DMS 273 (cell line): ENCODE results near the gene ZPLD1.

ENCODE experiments used
- DNase-seq: peaks from one replicate; lab custom pipeline; 2025; ENCODE audit not compliant: unreplicated experiment; lab: John Stamatoyannopoulos, UW

ZPLD1 gene

DNA sequence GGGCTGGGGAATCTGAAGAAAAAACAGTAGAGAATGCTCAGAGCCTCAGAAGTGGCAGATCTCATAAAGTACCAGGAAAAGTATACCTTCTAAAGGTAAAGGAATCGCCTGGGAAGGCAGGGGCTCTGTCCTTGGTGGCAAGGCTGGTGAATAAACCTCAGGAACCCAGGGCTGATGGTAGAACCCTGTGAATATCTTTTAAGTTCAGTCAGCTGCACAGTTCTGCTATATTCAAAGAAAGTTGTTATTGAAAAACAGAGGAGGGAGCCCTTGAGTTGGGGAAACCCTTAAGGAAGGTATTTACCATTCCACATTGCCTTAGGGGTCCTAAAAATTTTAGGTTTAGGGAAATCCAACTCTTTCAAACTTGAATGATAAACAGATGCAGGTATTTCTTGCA, 31.2 kb downstream of the ZPLD1 start:
- DNase-seq: peak; percentile 68

- DNase-seq: no peak
Observed at GRCh38 chr3:102470066-102470465, 35.3 kb downstream of the ZPLD1 start.

DNA sequence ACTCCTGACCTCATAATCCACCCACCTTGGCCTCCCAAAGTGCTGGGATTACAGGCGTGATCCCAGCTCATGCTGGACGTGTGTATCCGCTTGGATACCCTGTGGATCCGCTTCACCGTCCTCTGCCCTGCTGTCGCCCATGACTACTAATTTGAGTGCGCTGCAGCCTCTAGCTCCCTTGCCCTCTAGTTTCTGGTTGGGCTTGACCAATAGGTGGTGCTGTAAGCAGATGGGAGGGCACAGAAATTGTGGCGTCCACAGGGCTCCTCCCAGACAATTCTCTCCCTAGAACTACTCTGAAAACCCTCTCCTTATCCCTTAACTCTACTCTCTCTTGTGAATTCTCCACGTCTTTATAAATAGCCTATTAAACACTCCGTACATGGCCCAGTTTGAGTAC, 36.2 kb downstream of the ZPLD1 start:
- DNase-seq: peak; percentile 16

DNA sequence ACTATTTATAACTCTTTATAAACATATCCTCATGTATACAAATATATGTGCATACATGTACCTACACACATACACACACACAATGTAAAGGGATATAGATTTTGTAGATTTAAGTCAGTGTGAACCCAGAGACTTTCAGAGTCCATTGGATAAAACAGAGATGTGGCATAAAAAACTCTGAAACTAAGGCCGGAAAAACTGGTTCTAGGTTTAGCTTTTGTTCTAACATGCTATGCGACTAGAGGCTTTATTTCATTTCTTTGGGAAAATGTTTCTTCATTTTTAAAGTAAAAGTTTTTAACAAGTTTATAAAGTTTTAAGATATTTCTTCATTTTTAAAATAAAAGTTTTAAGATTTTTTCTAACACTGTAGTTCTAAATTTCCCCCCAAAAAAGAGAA, 36.7 kb downstream of the ZPLD1 start:
- DNase-seq: no peak

GRCh38 chr3:102473648-102474047, 38.8 kb downstream of the ZPLD1 start:
- DNase-seq: no peak

GRCh38 chr3:102474207-102474606, 39.4 kb downstream of the ZPLD1 start:
- DNase-seq: no peak

- peak; percentile 38 for DNase-seq
Observed at GRCh38 chr3:102476198-102476597, 41.4 kb downstream of the ZPLD1 start.

- no peak for DNase-seq
Observed at GRCh38 chr3:102478160-102478559, 43.3 kb downstream of the ZPLD1 start.

GRCh38 chr3:102480139-102480538, 45.3 kb downstream of the ZPLD1 start:
- no peak for DNase-seq

GRCh38 chr3:102481050-102481449, 46.2 kb downstream of the ZPLD1 start:
- peak; percentile 23 for DNase-seq

DNA sequence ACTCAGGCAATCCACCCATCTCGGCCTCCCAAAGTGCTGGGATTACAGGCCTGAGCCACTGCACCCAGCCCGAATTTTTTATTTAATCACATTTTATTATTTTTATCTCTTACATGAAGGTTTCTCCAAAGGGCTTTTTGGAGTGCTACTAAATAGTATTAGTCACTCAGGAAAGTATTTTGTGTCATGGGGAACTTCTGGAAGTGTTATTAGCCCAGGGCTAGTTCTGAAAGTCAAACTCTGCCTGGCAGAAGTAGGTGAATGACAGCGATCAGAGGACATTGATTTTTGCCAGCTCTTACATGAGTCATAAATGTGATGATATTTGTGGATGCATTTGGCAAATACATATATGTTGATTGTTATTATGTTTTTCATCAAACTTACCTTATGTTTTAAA, 48.7 kb downstream of the ZPLD1 start:
- DNase-seq: peak; percentile 56

DNA sequence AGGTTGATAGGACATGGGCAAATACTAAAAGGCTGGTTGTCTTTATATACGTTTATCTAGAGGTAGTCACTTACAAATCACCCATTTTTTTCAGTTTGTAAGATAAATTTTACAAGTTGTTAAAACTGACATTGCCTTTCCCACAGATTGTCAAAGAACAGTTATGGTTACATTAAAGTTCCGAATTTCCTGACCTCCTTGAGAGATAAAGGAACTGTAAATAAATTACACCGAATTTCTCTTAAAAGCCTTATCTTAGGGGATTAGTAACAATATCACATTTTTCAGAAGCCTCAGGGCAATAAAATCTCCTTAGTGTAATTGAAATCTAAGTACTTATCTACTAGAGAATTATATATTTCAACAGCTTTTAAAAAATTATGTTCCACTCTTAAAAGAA, 49.5 kb downstream of the ZPLD1 start:
- DNase-seq: no peak

DNA sequence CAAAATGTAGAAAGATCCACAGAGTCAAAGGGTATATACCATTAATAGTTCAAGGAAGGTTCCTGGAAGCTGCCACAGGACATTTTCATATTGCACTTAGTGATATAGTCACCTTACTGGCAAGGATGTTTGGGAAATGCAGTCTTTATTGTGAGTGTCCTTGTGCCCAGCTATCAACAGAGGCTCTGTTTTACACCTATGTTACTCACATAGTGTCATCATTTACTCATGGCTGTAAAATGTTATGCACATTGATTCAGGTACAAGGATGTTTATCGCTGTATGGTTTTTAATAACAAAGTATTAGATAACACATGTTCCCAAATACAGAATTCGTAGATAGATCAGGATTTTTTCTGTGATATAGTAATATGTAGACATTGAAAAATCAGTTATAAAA, 50.9 kb downstream of the ZPLD1 start:
- no peak for DNase-seq

DNA sequence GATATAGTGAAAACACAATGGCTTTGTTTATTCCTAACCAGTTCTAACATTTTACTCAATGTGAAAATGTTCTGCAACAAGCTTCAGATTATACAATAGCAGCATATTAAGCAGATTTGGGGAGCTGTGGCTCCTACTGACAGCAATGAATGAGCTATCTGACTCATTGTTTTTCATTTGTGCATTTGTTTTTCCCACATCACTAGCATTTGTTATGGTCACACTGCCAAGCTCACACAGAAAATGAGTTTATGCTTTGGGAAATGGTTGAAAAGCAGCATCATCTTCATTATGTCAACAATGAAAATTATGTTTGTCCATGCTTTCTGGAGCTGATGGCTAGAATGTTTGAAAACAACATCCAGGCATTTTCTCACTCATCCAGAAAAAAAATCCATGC, 53.5 kb downstream of the ZPLD1 start:
- DNase-seq: no peak

GRCh38 chr3:102492300-102492699, 57.5 kb downstream of the ZPLD1 start:
- no peak for DNase-seq

- no peak for DNase-seq
Observed at GRCh38 chr3:102497571-102497970, 62.8 kb downstream of the ZPLD1 start.

GRCh38 chr3:102505542-102505941, 70.7 kb downstream of the ZPLD1 start:
- DNase-seq: no peak

GRCh38 chr3:102510663-102511062, 75.8 kb downstream of the ZPLD1 start:
- peak; percentile 73 for DNase-seq

DNA sequence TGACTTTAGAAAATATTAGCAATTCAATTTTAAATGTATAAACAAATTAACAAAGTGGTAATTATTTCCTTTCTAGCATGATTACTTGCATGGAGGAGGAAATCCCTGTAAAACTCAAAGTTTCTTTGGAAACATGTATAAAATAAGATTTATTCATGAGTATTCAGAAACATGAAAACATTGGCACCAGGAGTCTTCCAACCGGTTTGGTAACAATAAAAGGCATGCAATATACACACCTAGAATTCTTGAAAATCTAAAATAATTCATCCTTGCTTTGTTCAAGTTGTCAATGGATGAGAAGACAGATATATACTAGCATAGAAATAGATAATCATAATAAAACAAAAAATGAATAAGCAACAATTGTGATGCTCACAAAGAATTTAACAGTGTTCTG, 76.4 kb downstream of the ZPLD1 start:
- DNase-seq: peak; percentile 33

DNA sequence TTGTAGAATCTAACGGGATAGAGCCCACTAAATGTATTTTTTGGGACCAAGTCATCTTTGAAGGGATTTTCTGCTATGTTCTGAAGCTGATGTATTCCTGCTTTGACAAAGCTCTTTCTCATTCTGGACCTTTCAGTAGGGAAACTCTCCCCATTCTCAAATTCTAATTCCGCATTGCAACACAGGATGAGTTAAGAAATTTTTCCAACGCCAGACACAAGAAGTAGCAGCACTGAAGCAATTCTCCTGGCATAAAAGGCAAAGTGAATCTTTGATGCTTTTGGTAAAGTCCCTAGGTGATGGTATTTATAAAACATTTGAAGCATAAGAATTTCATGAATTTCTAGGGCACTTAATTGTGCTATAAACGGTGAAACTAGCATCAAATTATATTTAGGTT, 76.8 kb downstream of the ZPLD1 start:
- no peak for DNase-seq

- peak; percentile 13 for DNase-seq
Observed at GRCh38 chr3:102512734-102513504, 78.1 kb downstream of the ZPLD1 start.

GRCh38 chr3:102514241-102514640, 79.4 kb downstream of the ZPLD1 start:
- DNase-seq: peak; percentile 67

GRCh38 chr3:102521246-102521645, 86.4 kb downstream of the ZPLD1 start:
- DNase-seq: no peak
